NT2/D1 (cell line): ENCODE data around the gene CLCA4.

Experiments used
- DNase-seq: peaks from one replicate; pipeline ENCODE4 v3.0.0-alpha.2; 2011; ENCODE audit warnings: low read depth, low spot score
- H3K27me3 ChIP-seq: 2 replicates; pipeline ENCODE4 v1.6.0; 2011; ENCODE audit warnings: mild to moderate bottlenecking; ENCODE audit not compliant: insufficient read length, insufficient read depth
- H3K36me3 ChIP-seq: 2 replicates; pipeline ENCODE4 v1.6.1; 2011; ENCODE audit warnings: mild to moderate bottlenecking, low read length, mixed read lengths; ENCODE audit not compliant: insufficient read depth, insufficient read length
- H3K4me1 ChIP-seq: 2 replicates; pipeline ENCODE4 v1.5.1; 2011; ENCODE audit not compliant: insufficient read depth, insufficient read length
- H3K4me3 ChIP-seq: 2 replicates; pipeline ENCODE4 v1.5.1; 2011; ENCODE audit warnings: low read depth; ENCODE audit not compliant: insufficient read length
- H3K9ac ChIP-seq: 2 replicates; pipeline ENCODE4 v1.6.0; 2011; ENCODE audit warnings: low read depth; ENCODE audit not compliant: insufficient read length
- H3K9me3 ChIP-seq: 2 replicates; pipeline ENCODE4 v1.5.1; 2011; ENCODE audit warnings: mild to moderate bottlenecking, low read length; ENCODE audit not compliant: insufficient read depth
- SUZ12 ChIP-seq: IDR thresholded peaks from 2 replicates; pipeline ENCODE4 v1.6.1; 2011; ENCODE audit not compliant: insufficient read length, insufficient read depth; ENCODE audit errors: extremely low read depth
- YY1 ChIP-seq: IDR thresholded peaks from 2 replicates; pipeline ENCODE4 v1.6.1; 2011; ENCODE audit not compliant: insufficient read length, insufficient read depth
- ZNF274 ChIP-seq: IDR thresholded peaks from 2 replicates; pipeline ENCODE4 v1.6.1; 2011; ENCODE audit warnings: mild to moderate bottlenecking, low read depth, low read length

CLCA4 gene

GRCh38 chr1:86537928-86538695 lies 8.8 kb upstream of the CLCA4 start:
- DNase-seq: no peak
- no peak overlapping the region for H3K9ac ChIP-seq
- TF ChIP-seq SUZ12 (no peak), YY1 (no peak), ZNF274 (no peak)
- H3K36me3 ChIP-seq: no peaks in the 10 kb centered on the region
- H3K27me3 ChIP-seq: no peaks in the 10 kb centered on the region
- H3K4me1 ChIP-seq: no peaks in the 10 kb centered on the region
- no peak overlapping the region for H3K4me3 ChIP-seq
- no peaks in the 10 kb centered on the region for H3K9me3 ChIP-seq

- H3K9me3 ChIP-seq: no peaks in the 10 kb centered on the region
Observed at GRCh38 chr1:86538775-86539174, 8.1 kb upstream of the CLCA4 start.

GRCh38 chr1:86541859-86542258 lies 5.0 kb upstream of the CLCA4 start:
- Histone ChIP-seq H3K9me3 (no peaks in the 10 kb centered on the region), H3K4me3 (no peak overlapping the region), H3K9ac (no peak overlapping the region), H3K4me1 (no peaks in the 10 kb centered on the region), H3K36me3 (no peaks in the 10 kb centered on the region), H3K27me3 (no peaks in the 10 kb centered on the region)
- no peak for DNase-seq
- TF ChIP-seq ZNF274 (no peak), SUZ12 (no peak), YY1 (no peak)

More at GRCh38 chr1:86538775-86539174, 8.1 kb upstream of the CLCA4 start:
- H3K9ac ChIP-seq: no peak overlapping the region
- H3K4me1 ChIP-seq: no peaks in the 10 kb centered on the region
- H3K4me3 ChIP-seq: no peak overlapping the region
- H3K27me3 ChIP-seq: no peaks in the 10 kb centered on the region
- H3K36me3 ChIP-seq: no peaks in the 10 kb centered on the region
- no peak for DNase-seq
- no peak for TF ChIP-seq ZNF274
- TF ChIP-seq YY1: no peak
- TF ChIP-seq SUZ12: no peak

GRCh38 chr1:86542631-86543030 lies 4.2 kb upstream of the CLCA4 start:
- no peak overlapping the region for H3K4me3 ChIP-seq
- no peak for DNase-seq
- H3K9ac ChIP-seq: no peak overlapping the region
- no peaks in the 10 kb centered on the region for H3K27me3 ChIP-seq
- no peaks in the 10 kb centered on the region for H3K4me1 ChIP-seq
- no peak for TF ChIP-seq YY1
- no peak for TF ChIP-seq ZNF274
- no peaks in the 10 kb centered on the region for H3K9me3 ChIP-seq
- H3K36me3 ChIP-seq: no peaks in the 10 kb centered on the region

- Histone ChIP-seq H3K27me3 (no peaks in the 10 kb centered on the region), H3K9me3 (no peaks in the 10 kb centered on the region; the same call in 1 of the 2 replicates), H3K4me1 (no peaks in the 10 kb centered on the region), H3K9ac (no peak overlapping the region), H3K4me3 (no peak overlapping the region), H3K36me3 (no peaks in the 10 kb centered on the region)
- no peak for TF ChIP-seq ZNF274
- TF ChIP-seq YY1: no peak
- TF ChIP-seq SUZ12: no peak
- DNase-seq: no peak
Observed at GRCh38 chr1:86548839-86549238, 2.0 kb downstream of the CLCA4 start.

GRCh38 chr1:86551305-86551704 lies 4.4 kb downstream of the CLCA4 start:
- Histone ChIP-seq H3K4me1 (no peaks in the 10 kb centered on the region), H3K27me3 (no peaks in the 10 kb centered on the region), H3K4me3 (no peak overlapping the region), H3K36me3 (no peaks in the 10 kb centered on the region), H3K9ac (no peak overlapping the region), H3K9me3 (no peaks in the 10 kb centered on the region; the same call in 1 of the 2 replicates)
- no peak for DNase-seq
- TF ChIP-seq ZNF274 (no peak), SUZ12 (no peak), YY1 (no peak)

GRCh38 chr1:86552376-86552775 lies 5.5 kb downstream of the CLCA4 start:
- Histone ChIP-seq H3K36me3 (no peaks in the 10 kb centered on the region), H3K4me3 (no peak overlapping the region), H3K9ac (no peak overlapping the region), H3K9me3 (no peaks in the 10 kb centered on the region; the same call in 1 of the 2 replicates), H3K27me3 (no peaks in the 10 kb centered on the region), H3K4me1 (no peaks in the 10 kb centered on the region)
- DNase-seq: no peak
- TF ChIP-seq ZNF274: no peak
- TF ChIP-seq YY1: no peak
- TF ChIP-seq SUZ12: no peak
